GM19397 (cell line): ENCODE measurements around the gene AIG1.
A peak's percentile ranks its signal among the peaks of the same experiment; 100 is the strongest.
"Not testable (repeated sequence)": the region's sequence is repeated elsewhere in the genome, so short reads cannot be mapped to it uniquely, and the experiment has no call there.

Experiments
- ATAC-seq: cut with Tn5 transposase; IDR thresholded peaks from one replicate; pipeline ENCODE4 v1.9.1; 2021; ENCODE audit warnings: mild to moderate bottlenecking, moderate library complexity; ENCODE audit not compliant: unreplicated experiment

AIG1 gene

DNA sequence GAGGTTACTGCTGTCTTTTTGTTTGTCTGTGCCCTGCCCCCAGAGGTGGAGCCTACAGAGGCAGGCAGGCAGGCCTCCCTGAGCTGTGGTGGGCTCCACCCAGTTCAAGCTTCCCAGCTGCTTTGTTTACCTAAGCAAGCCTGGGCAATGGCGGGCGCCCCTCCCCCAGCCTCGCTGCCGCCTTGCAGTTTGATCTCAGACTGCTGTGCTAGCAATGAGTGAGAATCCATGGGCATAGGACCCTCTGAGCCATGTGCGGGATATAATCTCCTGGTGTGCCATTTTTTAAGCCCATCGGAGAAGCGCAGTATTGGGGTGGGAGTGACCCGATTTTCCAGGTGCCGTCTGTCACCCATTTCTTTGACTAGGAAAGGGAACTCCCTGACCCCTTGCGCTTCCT lies 247.1 kb downstream of the AIG1 start:
- not testable (repeated sequence) for ATAC-seq

DNA sequence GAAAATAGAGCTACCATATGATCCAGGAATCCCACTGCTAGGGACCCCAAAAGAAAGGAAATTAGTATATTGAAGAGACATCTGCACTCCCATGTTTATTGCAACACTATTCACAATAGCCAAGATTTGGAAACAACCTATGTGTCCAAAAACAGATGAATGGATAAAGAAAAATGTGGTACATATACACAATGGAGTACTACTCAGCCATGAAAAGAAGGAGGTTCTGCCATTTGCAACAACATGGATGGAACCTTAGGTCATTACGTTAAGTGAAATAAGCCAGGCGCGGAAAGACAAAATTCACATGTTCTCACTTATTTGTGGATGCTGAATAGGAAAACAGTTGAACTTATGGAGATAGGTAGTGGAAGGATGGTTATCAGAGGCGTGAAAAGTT lies 252.5 kb downstream of the AIG1 start:
- no peak for ATAC-seq

DNA sequence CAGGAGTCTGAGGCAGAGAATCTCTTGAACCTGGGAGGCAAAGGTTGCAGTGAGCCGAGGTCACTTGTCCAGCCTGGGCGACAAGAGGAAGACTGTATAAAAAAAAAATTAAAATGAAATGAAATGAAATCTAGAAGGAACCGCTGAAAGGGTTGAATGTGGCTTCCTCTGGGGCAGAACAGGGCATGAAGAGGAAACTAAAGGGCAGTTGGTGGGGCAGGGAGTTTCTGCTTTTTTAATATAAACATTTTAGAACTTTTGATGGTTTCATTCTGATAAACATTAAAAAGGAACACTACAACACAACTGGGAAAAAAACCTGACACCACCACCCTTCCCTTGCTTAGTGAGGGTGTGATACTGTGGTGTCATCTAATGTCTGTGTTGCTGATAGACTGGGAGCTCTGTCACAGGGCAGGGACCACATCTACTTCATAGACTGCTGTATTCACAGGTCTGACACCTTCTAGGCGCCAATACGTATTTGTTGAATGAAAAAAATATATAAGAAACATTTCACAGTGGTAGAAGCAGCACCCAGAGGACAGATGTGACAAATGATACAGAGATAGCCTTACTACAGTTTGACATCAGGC lies 260.9 kb downstream of the AIG1 start:
- ATAC-seq: no peak

- ATAC-seq: no peak
Observed at GRCh38 chr6:143322386-143322785, 261.7 kb downstream of the AIG1 start.

DNA sequence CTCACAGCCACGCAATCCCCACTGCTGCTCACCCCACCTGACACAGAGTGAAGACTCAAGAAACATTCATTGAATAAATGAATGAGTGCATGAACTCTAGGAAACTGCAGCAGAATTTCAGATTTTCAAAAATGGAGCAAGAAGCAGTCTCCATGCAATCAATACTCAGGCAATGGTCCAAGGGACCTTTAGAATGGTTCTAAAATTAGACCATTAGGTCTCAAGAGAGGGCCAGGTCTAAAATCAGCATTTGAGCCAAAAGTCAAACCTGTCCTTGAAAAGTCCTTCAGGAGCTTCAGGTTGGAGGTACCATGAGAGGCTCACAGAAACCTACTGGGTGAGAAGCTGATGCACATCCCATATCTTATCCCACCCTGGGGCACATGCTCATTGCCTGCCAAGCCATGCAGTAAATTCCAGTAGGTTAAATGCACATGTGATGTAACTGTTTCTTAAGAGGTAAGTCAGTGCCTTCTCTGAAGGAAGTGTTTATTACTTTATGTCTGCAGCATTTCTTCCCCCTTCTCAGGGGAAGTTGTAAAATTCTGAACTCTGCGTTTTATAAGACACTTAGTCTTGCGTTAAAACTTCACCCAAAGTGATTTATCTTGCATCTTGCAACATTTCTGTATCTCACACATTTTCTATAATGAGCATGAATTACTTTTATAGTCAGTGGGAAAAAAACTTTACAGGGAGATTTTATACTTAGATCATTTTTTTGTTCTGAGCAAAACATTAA lies 263.2 kb downstream of the AIG1 start:
- ATAC-seq: no peak

DNA sequence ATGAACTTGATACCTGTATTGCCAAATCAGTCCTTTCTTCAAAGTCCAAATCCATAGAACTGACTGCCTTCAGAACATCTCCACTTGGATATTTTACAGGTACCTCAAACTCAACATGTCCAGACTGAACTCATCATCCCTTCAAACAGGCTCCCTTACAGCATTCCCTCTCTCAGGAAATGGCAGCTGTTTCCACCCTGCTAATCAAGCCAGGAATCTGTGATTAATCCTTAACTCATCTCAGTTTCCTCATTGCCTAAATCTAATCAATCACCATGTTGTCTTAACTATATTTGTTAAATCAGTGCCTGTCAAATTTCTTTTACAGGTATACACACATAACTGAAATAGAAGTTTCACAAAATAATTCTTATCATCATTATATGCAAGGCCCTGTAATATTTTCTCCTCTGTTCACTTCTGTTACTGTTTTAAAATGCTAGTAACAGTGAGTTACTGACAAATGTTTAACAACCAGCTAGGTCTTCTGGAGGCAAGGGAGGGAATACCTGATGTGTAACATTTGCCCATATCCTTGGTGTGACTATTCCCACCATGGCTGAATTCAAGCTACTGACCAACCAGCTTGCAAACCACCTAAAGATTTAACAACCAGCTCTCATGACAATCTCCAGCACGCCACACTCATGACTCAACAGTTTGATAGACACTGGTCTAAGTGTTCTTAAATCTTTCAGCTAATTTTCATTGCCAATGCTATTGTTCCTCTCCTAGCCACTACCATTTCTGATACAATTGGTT lies 264.9 kb downstream of the AIG1 start:
- ATAC-seq: no peak

DNA sequence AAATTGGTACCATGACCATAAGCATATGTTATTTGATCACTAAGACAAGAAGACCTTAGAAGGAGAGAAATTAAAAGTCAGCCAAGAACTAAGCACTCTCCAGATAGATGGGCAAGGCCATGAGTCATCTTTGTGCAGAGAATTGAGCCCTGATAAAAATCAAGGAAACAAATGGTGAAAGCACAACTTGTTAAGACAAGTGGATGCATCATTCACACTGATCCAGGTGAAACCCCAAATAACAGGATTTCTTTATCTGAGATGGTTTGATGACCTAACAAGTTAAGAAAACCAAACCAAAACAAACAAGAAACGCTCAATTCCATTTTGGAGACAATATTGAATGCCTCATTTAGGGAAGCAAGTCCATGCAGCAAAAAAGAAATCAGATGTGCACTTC lies 268.2 kb downstream of the AIG1 start:
- ATAC-seq: no peak

GRCh38 chr6:143329323-143329722 lies 268.6 kb downstream of the AIG1 start:
- ATAC-seq: no peak

DNA sequence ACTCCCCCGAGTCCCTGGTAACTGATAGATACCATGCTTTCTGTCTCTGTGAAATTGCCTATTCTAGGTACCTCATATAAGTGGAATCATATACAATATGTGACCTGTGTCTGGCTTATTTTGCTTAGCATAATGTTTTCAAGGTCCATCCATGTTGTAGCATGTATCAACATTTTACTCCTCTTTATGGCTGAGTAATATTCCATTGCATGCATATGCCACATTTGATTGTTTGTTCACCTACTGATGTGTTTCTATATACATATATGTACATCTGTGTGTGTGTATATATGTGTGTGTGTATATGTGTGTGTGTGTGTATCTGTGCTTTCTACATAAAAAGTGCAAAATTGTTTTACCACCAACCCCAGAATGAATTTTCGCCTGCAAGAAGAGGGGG lies 270.7 kb downstream of the AIG1 start:
- ATAC-seq: no peak

DNA sequence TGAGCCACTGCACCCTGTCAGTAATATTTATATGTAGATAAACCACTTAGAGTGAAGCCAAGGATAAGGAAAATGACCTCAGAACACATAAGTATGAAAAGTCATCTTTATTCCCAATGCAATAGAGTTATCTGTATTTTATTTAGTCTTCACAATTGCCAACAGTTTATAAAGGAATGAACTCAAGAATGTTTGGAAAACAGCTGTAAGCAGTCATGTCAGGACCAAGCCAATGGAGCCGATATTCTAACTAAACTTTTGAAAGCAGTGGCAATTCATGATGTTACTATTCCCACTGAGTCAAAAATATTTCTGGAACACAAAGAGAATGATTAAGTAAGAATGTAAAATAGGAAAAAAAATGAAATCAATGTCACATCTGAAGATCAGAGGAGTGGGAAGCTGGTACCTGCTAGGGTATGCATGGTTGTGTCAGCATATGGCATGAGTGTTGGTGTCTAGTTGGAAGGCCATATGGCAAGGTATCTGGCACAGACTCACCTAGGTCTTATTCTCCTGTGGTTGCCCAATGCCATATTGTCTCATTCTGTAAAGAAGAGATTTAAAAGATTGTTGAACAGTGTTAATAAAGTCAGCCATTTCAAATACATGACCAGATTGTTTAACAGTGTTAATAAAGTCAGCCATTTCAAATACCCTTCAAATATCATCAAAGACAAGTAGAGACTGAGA lies 271.6 kb downstream of the AIG1 start:
- ATAC-seq: no peak

- ATAC-seq: no peak
Observed at GRCh38 chr6:143333081-143333480, 272.4 kb downstream of the AIG1 start.

DNA sequence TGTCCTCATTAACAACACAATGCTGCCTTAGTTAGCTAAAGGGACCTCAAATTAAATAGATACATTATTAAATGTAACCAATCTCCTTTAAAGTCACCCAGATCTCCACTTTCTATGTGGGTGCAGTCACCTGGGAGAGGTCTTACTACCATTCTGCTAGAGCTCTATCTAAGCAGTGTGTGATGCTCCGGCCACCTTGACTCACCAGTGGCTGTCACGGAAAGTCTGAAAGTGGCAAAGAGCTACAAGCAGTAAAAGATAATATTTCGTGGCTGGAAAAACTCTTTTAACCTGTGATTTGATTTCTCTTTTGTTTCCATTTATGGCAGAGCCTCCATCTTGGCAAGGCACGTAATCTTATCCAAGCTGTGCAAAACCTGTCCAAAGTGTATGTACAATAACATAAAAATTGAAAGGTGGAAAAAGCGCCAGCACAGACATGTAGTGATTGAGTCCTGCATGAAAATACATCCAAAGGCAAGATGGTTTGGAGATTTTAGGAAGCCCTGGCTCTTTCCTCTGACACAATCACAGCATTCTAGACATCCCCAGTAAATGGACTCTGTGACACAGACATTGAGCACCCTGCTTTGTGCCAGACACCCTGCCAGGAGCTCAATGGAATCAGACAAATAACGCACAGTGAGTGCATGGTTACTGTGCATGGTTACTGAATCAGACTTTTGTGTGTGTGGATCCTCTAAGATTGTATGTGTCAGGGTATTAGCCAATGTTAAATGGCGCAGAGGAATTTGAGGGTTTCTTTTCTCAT lies 273.2 kb downstream of the AIG1 start:
- no peak for ATAC-seq

DNA sequence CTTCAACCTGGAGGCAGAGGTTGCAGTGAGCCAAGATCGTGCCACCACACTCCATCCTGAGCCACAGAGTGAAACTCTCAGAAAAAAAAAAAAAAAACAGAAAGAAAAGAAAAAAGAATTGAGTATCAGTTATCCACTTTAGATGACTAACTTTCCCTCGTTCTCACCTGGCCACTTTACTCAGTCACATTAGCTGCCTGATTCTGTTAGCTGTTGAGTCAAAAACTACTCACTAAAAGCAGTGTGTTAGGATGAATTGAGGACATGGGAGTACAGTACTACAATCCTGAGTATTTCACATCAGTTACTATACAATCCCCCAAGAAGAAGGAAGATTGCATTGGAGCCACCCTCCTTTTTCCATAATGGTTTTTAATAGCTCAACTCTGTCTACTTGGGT lies 275.2 kb downstream of the AIG1 start:
- ATAC-seq: no peak

DNA sequence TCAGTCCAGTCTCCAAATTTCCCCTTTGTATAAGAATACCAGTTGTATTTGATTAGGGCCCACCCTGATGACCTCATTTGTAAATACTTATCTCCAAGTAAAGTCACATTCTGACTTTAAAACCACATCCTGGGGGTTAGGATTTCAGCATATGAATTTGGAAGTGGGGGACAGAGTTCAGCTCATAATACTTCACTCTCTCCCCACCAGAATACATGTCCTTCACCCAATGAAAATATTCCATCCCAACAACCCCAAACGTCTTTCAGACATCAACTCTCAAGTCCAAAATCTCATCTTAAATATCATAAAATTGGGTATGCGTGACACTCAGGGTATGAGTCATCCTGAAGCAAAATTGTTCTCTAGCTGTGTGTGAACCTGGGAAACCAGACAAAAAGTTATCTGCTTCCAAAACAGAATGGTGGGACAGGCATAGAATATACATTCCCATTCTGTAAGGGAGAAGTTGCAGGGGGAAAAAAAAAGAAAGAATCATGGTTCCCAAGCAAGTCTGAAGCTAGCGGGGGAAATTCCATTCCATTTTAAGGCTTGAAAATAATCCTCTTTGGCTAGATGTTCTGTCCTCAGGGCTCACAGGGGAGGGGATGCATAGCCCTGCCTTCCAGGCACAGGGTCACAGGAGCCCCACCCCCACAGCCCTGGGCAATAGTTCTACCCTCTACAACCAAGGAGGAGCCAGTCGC lies 275.9 kb downstream of the AIG1 start:
- ATAC-seq: no peak

GRCh38 chr6:143337201-143337949 lies 276.7 kb downstream of the AIG1 start:
- ATAC-seq: peak; percentile 71

DNA sequence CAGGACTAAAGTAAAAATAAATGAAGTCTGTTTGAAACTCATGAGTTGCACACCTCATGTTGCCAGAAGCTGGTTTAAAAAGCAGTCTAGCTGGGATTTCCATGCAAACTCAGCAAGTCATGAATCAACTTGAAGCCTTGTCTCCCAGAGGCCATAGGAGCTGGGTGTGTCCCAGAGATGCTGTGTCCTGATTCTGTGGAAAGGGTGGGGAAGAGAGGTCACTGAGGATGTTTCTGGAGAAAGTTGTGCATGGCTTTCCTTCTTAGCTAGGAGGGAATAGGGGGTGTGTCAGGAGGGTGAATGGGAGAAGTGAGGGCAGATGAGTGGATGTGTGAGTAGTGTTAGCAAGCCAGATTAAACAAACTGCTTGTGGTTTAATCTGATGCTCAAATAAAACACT lies 278.5 kb downstream of the AIG1 start:
- ATAC-seq: no peak

DNA sequence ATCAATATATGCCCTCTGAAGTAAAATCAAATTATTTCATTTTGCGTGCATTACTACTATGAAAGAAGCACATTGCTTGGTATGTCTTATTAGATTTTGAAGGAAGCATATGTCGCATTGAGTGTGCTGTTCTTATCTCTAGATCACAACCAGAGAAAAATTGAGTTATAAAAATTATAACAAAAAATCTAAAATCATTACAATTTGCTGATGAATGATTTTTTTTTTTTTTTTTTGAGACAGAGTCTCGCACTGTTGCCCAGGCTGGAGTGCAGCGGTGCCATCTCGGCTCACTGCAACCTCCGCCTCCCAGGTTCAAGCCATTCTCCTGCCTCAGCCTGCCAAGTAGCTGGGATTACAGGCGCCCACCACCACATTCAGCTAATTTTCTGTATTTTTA lies 284.8 kb downstream of the AIG1 start:
- not testable (repeated sequence) for ATAC-seq

GRCh38 chr6:143346004-143346403 lies 285.3 kb downstream of the AIG1 start:
- no peak for ATAC-seq

DNA sequence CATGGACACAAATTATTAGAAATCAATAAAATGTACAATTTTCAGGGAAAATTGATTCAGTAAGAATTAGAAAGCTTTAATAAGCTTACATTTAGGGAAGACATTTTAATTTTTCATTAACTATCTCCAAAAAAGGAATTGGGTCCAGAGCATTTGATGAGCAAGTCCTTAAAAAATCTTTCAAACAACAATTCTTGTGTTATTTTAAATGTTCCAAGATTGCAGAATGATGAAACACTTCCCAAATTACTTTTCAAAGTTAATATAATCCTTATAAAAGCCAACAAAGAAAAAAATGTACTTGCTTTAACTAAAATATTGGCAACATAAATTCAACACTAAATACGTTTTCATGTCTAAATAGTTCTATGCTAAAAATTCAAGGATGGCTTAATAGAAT lies 287.8 kb downstream of the AIG1 start:
- no peak for ATAC-seq
